GM21360 (cell line): ENCODE measurements around the gene MUC6.
"Not testable (repeated sequence)": the region's sequence is repeated elsewhere in the genome, so short reads cannot be mapped to it uniquely, and the experiment has no call there.

ENCODE experiments used
- ATAC-seq: cut with Tn5 transposase; IDR thresholded peaks from one replicate; pipeline ENCODE4 v1.9.1; 2021; ENCODE audit warnings: mild to moderate bottlenecking, moderate library complexity; ENCODE audit not compliant: unreplicated experiment

Gene MUC6

GRCh38 chr11:991034-991433 lies 45.5 kb downstream of the MUC6 start:
- ATAC-seq: no peak

GRCh38 chr11:990101-990500 lies 46.4 kb downstream of the MUC6 start:
- ATAC-seq: no peak

- no peak for ATAC-seq
Measured at GRCh38 chr11:987671-988070, 48.8 kb downstream of the MUC6 start.

- no peak for ATAC-seq
Measured at GRCh38 chr11:986952-987305, 49.6 kb downstream of the MUC6 start.

- no peak for ATAC-seq
Measured at GRCh38 chr11:986270-986951, 50.1 kb downstream of the MUC6 start.

GRCh38 chr11:985848-986247 lies 50.7 kb downstream of the MUC6 start:
- no peak for ATAC-seq

GRCh38 chr11:985406-985805 lies 51.1 kb downstream of the MUC6 start:
- no peak for ATAC-seq

GRCh38 chr11:984546-984945 lies 52.0 kb downstream of the MUC6 start:
- no peak for ATAC-seq

GRCh38 chr11:981764-982163 lies 54.8 kb downstream of the MUC6 start:
- no peak for ATAC-seq

- ATAC-seq: no peak
Measured at GRCh38 chr11:980438-981357, 55.8 kb downstream of the MUC6 start.

- no peak for ATAC-seq
Measured at GRCh38 chr11:978781-979180, 57.7 kb downstream of the MUC6 start.

GRCh38 chr11:977830-978720 lies 58.4 kb downstream of the MUC6 start:
- no peak for ATAC-seq

GRCh38 chr11:976431-977160 lies 59.9 kb downstream of the MUC6 start:
- no peak for ATAC-seq

- no peak for ATAC-seq
Measured at GRCh38 chr11:975827-976226, 60.7 kb downstream of the MUC6 start.

GRCh38 chr11:975376-975775 lies 61.1 kb downstream of the MUC6 start:
- not testable (repeated sequence) for ATAC-seq

- no peak for ATAC-seq
Measured at GRCh38 chr11:973237-973636, 63.3 kb downstream of the MUC6 start.

GRCh38 chr11:972523-973211 lies 63.9 kb downstream of the MUC6 start:
- no peak for ATAC-seq

- no peak for ATAC-seq
Measured at GRCh38 chr11:971731-972365, 64.7 kb downstream of the MUC6 start.

- ATAC-seq: no peak
Measured at GRCh38 chr11:971092-971690, 65.3 kb downstream of the MUC6 start.
